Measurements from ENCODE around the gene TCF25. TPM values are rescaled to one million over a fixed set of nuclear protein-coding genes. Genes with fewer than 3 reads are reported as not detected.
"Not testable (repeated sequence)": the region's sequence is repeated elsewhere in the genome, so short reads cannot be mapped to it uniquely, and the experiment has no call there.

TCF25 gene
- total RNA-seq, 1 experiment from 2014 or later: 141 TPM

DNA sequence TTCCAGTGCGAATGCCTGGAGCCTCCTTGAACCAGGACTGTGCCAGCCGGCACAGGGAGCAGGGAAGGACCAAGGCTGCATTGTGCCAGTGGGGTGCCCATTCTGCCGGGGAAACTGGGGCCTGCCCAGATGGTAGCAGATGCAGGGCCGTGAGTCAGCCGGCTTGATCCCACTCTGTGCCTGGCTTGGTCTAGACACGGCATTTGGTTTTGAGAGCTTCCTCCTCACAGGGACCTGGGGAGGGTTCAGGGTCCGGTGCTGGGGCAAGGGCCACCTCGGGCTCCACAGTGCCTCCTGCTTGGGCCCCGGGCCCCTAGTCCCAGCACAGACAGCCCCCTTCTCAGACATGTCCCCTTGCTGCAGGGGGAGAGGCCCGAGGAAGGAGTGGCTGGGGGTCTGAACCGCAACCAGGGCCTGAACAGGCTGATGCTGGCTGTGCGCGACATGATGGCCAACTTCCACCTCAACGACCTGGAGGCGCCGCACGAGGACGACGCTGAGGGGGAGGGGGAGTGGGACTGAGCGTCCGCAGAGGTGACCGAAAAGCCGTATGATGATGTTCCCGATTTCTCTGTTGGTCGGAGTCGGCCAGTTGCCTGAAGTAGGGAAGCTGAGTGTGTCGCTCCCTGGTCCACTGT, 37.4 kb downstream of the TCF25 start:
- in situ Hi-C loops (cut with HindIII; ENCODE audit: low pct_unique_long_range_greater_than_20kb, low sequenced_read_pairs): no loop called here

DNA sequence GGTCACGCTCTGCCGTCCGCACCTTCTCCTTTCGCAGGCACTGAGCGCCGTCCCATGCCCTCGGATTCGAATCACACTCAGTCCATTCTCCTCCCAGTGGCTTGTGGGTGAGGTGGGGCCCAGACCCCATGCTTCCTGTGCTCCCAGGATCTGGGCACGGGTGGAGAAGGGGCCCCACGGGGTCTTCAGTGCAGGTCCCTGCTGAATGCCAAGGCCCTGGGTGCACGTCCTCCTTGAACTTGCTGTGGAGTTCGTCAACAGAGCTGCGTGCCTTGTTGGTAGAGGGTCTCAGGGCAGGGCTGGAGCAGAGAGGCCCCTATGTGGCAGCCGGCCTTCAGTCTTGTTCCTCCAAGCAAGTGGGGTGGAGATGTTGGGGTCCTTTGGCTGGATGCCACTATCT, 38.0 kb downstream of the TCF25 start:
- no peak for DNase-seq (ENCODE audit: low read depth)
- in situ Hi-C loops (cut with HindIII; ENCODE audit: low pct_unique_long_range_greater_than_20kb, low sequenced_read_pairs): no loop called here

More for the DNA sequence above, 37.4 kb downstream of the TCF25 start:
- no peak for DNase-seq (ENCODE audit: low read depth)

DNA sequence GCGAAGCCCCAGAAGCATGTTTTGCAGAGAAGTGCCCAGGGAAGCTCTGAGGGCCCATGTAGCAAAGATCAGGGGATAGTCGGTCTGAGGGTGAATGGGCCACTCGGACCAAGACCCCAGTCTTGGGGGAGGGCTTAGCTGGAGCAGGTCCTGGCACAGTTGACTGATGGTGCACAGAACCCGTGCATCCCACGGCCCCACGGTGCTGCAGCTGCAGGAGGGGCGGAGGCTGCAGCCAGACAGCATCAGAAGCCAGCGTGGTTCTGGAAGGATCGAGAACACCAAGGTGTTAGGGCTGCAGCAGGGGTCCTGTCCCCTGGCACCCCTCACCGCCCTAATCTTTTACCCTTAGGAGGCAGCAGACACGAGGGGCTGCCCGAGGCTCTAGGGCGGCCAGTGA, 38.8 kb downstream of the TCF25 start:
- in situ Hi-C loops (cut with HindIII; ENCODE audit: low pct_unique_long_range_greater_than_20kb, low sequenced_read_pairs): no loop called here
- DNase-seq (ENCODE audit: low read depth): no peak

DNA sequence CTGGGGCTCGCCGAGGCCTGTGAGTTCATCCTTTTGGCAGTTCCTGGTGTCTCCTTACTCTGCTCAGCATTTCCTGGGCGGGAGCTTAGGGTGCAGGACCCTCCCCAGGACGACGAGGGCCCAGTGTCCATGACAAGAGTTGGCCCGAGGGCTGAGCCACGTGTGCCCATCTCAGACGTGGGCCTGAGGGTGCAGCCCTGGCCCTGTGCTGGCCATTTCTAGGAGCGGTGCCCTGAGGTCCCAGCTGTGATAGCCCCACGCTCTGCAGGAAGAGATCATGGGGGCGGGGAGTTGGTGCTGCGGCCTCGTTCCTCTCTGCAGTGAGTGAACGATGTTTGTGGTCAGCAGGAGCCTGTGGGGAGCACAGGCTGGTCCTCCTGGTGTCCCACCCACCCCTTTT, 39.2 kb downstream of the TCF25 start:
- no peak for DNase-seq (ENCODE audit: low read depth)
- in situ Hi-C loops (cut with HindIII; ENCODE audit: low pct_unique_long_range_greater_than_20kb, low sequenced_read_pairs): no loop called here

DNA sequence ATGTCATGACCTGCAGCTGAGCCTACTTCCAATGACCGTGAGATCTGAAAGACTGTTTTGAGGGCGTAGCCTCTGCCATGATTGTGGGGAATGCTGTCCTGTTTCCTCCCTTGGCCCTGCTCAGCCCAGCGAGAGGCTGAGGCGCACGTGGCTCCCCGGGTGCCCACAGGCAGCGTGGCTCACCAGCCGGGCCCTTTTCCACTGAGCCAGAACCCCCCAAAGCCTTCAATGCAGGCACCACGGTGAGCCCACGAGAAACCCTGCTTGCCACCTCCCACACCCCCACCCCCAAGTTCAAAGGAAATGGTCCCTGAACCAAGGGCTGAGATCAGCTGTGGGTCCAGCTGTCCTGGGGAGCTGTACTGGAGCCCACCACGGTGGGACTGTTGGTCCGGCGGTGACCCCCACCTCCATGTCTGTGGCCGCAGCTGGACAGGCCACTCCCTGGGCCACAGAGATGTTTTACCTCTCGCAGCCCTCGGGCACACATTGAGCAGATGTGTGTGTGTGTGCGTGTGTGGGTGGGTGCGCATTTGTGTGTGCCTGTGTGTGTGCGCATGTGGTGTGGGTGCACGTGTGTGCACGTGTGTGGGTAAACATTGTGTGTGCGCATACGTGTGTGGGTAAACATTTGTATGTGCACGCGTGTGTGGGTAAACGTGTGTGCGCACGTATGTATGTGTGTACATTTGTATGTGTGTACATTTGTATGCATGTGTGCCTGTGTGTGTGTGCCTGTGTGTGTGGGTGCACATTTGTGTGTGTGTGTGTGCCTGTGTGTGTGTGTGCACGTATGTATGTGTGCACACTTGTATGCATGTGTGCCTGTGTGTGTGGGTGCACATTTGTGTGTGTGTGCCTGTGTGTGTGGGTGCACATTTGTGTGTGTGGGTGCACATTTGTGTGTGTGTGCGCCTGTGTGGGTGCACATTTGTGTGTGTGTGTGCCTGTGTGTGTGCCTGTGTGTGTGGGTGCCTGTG, 40.3 kb downstream of the TCF25 start:
- in situ Hi-C loops (cut with HindIII; ENCODE audit: low pct_unique_long_range_greater_than_20kb, low sequenced_read_pairs): no loop called here
- DNase-seq (ENCODE audit: low read depth): no peak

DNA sequence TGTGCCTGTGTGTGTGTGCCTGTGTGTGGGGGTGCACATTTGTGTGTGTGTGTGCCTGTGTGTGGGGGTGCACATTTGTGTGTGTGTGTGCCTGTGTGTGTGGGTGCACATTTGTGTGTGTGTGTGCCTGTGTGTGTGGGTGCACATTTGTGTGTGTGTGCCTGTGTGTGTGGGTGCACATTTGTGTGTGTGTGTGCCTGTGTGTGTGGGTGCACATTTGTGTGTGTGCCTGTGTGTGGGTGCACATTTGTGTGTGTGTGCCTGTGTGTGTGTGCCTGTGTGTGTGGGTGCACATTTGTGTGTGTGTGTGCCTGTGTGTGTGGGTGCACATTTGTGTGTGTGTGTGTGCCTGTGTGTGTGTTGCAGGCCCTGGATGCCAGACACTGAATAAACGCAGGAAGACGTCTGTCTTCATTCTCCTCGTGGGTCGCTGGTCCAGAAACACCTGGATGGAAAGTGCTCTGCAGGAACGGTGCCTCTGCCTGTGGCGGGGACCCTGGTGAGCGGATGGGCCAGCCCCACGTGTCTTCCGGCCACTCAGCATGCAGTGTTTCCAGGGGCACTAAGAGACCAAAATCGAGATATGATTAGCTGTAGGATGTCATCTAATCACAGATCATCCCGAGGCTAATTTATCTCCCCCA, 41.4 kb downstream of the TCF25 start:
- in situ Hi-C loops (cut with HindIII; ENCODE audit: low pct_unique_long_range_greater_than_20kb, low sequenced_read_pairs); DNase-seq (ENCODE audit: low read depth): not testable (repeated sequence)

DNA sequence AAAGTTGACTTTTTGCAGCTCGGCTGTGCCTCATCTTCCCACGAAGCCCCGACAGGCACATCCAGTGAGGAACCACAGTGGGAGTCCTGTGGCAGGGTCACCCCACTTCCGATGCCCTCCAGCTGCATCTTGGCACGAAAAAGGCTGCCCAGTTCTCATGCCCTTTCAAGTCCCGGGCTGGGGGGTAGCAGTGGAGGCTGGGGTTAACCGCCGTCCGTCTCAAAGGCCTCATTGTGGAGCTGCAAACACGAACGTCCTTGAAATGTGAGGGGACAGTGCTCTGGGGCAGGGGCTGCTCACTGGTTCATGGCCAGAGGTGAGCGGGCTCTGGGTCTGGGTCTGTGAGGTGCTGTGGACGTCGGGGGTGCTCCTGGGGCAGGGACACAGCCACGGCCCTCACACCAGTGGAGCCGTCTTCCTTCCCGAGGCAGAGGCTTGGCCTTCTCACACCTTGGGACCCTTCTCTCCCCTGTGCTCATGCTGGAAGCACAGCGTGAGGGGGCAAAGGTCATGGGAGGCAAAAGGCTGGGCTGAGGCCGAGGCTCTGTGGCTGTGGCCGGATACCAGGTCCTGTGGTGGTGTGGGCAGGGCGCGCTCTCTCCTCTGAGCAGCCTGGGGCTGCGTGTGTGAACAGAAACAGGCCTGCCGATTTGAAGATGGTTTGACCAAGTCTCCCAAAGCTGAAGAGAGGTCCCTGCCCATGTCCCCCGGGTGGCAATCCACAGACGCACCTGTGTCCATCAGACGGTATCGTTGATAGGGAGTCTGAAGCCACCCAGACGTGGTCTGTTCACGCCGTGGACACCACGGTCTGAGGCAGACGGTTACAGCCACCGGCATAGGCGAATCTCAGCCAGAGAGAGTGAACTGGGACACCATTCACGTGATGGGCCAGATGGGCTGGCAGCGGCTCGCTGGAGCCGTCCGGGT, 42.2 kb downstream of the TCF25 start:
- in situ Hi-C loops (cut with HindIII; ENCODE audit: low pct_unique_long_range_greater_than_20kb, low sequenced_read_pairs): no loop called here
- DNase-seq (ENCODE audit: low read depth): no peak

DNA sequence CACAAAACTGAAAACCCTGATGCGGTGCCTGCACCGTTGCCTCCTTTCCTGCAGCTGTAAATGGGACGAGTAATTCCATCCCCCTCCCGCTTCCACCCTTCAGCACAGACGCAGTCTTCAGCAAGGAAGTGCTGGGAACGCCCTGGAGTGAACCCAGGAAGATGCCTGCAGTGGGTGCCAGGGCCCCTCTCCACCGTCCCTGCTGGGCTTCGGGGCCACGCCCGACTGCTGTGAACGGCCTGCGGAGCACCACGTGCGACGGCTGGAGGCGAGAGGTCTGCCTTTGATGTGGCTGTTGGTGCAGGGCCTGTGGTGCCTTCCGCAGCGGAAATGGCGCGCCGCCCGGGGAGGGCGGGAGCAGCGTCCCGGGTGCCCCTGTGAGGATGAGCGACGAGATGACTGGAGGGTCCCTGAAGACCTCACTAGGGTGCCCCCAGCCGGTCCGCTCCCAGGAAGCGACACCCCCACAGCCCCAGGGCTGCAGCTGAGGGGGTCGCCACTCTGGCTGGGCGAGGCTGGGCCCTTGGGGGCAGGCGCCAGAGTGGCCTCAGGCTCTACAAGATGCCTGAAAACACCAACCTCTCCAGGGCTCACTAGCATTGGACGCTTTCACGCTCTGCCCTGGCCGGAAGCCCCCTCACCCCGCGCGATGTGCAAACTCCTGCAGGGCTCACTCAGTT, 44.5 kb downstream of the TCF25 start:
- peak; percentile 92 for DNase-seq (ENCODE audit: low read depth)
- in situ Hi-C loops (cut with HindIII; ENCODE audit: low pct_unique_long_range_greater_than_20kb, low sequenced_read_pairs): no loop called here

DNA sequence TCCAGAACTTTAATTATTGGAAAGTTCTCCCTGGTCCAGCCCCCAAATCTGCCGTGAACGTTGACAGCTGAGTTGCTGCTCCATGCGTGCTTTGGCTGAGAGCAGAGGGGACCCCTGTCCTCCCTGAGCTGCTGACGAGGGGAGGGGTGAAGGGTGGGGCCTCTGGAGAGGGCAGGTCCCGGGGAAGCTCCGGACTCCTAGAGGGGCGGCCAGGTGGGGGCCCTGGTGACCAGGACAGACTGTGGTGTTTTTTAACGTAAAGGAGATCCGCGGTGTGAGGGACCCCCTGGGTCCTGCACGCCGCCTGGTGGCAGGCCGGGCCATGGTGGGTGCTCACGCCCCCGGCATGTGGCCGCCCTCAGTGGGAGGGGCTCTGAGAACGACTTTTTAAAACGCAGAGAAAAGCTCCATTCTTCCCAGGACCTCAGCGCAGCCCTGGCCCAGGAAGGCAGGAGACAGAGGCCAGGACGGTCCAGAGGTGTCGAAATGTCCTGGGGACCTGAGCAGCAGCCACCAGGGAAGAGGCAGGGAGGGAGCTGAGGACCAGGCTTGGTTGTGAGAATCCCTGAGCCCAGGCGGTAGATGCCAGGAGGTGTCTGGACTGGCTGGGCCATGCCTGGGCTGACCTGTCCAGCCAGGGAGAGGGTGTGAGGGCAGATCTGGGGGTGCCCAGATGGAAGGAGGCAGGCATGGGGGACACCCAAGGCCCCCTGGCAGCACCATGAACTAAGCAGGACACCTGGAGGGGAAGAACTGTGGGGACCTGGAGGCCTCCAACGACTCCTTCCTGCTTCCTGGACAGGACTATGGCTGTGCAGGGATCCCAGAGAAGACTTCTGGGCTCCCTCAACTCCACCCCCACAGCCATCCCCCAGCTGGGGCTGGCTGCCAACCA, 45.3 kb downstream of the TCF25 start, which contains the start of gene MC1R:
TSS of gene MC1R (plus strand) at position 410 of the 895 bp plus-strand sequence. CDS start at position 807, 397 bp downstream.
- peak; percentile 62 for DNase-seq (ENCODE audit: low read depth)
- in situ Hi-C loops (cut with HindIII; ENCODE audit: low pct_unique_long_range_greater_than_20kb, low sequenced_read_pairs): no loop called here

DNA sequence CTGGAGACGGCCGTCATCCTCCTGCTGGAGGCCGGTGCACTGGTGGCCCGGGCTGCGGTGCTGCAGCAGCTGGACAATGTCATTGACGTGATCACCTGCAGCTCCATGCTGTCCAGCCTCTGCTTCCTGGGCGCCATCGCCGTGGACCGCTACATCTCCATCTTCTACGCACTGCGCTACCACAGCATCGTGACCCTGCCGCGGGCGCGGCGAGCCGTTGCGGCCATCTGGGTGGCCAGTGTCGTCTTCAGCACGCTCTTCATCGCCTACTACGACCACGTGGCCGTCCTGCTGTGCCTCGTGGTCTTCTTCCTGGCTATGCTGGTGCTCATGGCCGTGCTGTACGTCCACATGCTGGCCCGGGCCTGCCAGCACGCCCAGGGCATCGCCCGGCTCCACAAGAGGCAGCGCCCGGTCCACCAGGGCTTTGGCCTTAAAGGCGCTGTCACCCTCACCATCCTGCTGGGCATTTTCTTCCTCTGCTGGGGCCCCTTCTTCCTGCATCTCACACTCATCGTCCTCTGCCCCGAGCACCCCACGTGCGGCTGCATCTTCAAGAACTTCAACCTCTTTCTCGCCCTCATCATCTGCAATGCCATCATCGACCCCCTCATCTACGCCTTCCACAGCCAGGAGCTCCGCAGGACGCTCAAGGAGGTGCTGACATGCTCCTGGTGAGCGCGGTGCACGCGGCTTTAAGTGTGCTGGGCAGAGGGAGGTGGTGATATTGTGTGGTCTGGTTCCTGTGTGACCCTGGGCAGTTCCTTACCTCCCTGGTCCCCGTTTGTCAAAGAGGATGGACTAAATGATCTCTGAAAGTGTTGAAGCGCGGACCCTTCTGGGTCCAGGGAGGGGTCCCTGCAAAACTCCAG, 46.4 kb downstream of the TCF25 start:
- in situ Hi-C loops (cut with HindIII; ENCODE audit: low pct_unique_long_range_greater_than_20kb, low sequenced_read_pairs): no loop called here
- no peak for DNase-seq (ENCODE audit: low read depth)

DNA sequence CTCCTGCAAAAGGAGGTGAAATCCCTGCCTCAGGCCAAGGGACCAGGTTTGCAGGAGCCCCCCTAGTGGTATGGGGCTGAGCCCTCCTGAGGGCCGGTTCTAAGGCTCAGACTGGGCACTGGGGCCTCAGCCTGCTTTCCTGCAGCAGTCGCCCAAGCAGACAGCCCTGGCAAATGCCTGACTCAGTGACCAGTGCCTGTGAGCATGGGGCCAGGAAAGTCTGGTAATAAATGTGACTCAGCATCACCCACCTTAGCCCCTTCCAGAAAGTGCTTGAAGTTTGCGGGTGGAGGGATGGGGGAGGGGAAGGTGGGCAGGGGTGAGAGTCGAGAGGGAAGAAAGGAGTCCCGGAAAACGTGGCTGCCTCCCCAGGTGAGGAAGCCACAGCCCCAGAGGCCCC, 47.3 kb downstream of the TCF25 start:
- DNase-seq (ENCODE audit: low read depth): no peak
- in situ Hi-C loops (cut with HindIII; ENCODE audit: low pct_unique_long_range_greater_than_20kb, low sequenced_read_pairs): no loop called here

DNA sequence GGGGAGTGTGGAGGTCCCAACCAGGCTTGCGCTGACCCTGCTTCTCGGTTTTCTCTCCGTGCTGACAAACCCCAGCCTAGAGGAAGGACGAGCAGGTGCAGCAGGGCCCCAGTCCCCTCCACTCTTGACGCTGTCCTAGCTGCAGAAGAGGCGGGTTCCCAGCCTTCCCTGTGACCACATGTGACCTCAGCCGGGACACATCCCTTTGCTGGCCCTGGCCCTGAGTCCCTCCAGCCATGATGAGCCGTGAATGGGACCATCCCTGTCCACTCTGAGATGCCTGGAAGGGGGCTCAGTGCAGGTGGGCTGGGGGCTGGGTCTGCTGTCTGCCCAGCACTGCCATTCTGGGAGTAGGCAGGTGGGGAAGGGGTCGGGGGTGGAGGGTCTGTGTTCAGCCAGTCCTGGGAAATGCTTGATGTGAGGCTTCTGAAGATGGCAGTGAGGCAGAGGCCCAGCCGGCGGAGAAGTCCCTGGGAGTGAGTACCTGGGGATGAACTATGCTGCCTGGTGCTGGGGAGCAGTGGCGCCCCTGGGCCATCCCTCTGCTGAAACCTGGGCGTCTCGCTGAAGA, 47.8 kb downstream of the TCF25 start:
- in situ Hi-C loops (cut with HindIII; ENCODE audit: low pct_unique_long_range_greater_than_20kb, low sequenced_read_pairs): no loop called here
- DNase-seq (ENCODE audit: low read depth): no peak

DNA sequence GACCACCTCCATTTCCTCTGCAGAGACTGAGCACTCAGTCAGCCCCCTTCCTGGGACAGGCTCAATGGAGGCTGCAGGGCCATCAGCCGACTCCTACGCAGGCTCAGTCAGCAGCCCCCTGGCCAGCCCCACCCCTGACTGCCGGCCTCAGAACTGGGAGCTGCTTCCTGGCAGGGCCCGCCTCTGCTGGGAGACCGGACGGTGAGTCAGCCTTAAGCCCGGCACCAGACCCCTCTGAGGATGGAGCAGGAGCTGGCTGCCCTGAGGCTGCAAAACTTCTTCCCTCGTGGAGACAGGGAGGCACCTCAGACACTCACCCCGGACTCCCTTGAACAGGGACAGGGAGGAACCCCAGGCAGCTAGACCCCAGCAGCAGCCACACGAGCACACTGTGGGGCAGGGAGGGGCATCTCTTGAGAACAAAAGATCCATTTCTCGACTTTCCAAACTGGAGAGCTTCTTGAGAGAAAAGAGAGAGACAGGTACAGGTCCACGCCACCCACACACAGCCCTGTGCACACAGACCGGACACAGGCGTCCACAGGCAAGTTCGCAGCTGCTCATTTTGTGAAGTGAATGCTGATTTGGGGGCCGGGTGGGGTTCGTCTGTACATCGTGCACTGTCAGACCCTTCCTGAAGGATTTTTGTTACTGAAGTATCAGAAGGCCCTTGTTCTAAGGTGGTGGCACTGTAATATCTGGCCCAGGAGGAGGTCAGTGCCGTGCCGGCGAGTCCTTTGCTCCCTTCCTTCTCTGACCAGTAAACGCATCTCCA, 48.5 kb downstream of the TCF25 start:
- in situ Hi-C loops (cut with HindIII; ENCODE audit: low pct_unique_long_range_greater_than_20kb, low sequenced_read_pairs): no loop called here
- DNase-seq (ENCODE audit: low read depth): peak; percentile 85

DNA sequence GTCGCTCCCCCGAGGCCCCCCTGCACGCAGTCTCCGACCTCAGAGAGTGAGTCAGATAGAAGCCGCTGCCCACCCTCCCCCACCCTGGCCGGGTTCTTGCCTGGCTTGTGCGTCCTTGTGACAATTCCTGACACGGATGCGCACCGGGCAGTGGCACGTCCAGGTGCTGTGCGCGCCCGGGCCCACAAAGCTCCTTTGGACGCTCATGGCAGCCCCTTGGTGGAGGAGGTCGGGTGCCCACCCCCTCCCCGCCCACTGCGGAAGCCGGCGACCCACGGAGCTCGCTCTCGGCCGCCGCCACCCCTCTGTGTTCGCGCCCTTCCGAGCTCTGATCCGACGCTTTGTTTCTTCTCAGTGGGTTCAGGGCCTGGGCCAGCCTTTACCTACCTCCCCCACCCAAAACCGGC, 49.1 kb downstream of the TCF25 start:
- DNase-seq (ENCODE audit: low read depth): peak; percentile 91
- in situ Hi-C loops (cut with HindIII; ENCODE audit: low pct_unique_long_range_greater_than_20kb, low sequenced_read_pairs): no loop called here

Measured in Caki2 (cell line).